ENCODE data around the gene CMPK1.

The CMPK1 gene

GRCh38 chr1:47390843-47391242, 57.3 kb downstream of the CMPK1 start:
- in situ Hi-C loops (cut with MboI; ENCODE audit: low sequenced_read_pairs), result loop anchor here (25.0 kb wide), 1 partner anchor 321 kb away; no protein-coding TSS in a partner anchor

- in situ Hi-C loops (cut with MboI; ENCODE audit: low sequenced_read_pairs), result loop anchor here (25.0 kb wide), 1 partner anchor 319 kb away; no protein-coding TSS in a partner anchor
These were observed 59.6 kb downstream of the CMPK1 start for GRCh38 chr1:47393141-47393540.

- in situ Hi-C loops (cut with MboI; ENCODE audit: low sequenced_read_pairs), result loop anchor here (25.0 kb wide), 1 partner anchor 317 kb away; no protein-coding TSS in a partner anchor
These were observed 61.8 kb downstream of the CMPK1 start for GRCh38 chr1:47395433-47395832.

- in situ Hi-C loops (cut with MboI; ENCODE audit: low sequenced_read_pairs), result loop anchor here (25.0 kb wide), 1 partner anchor 316 kb away; no protein-coding TSS in a partner anchor
These were observed 63.1 kb downstream of the CMPK1 start for GRCh38 chr1:47396671-47397196.

GRCh38 chr1:47399138-47399845, 65.7 kb downstream of the CMPK1 start:
- in situ Hi-C loops (cut with MboI; ENCODE audit: low sequenced_read_pairs), result loop anchor here (25.0 kb wide), 1 partner anchor 313 kb away; no protein-coding TSS in a partner anchor

- in situ Hi-C loops (cut with MboI; ENCODE audit: low sequenced_read_pairs), result loop anchor here (25.0 kb wide), 1 partner anchor 312 kb away; no protein-coding TSS in a partner anchor
These were observed 66.2 kb downstream of the CMPK1 start for GRCh38 chr1:47399846-47400155.

- in situ Hi-C loops (cut with MboI; ENCODE audit: low sequenced_read_pairs), result no loop called here
These were observed 68.2 kb downstream of the CMPK1 start for GRCh38 chr1:47401761-47402160.

- in situ Hi-C loops (cut with MboI; ENCODE audit: low sequenced_read_pairs), result no loop called here
These were observed 69.0 kb downstream of the CMPK1 start for GRCh38 chr1:47402591-47402990.

GRCh38 chr1:47403321-47403910, 69.8 kb downstream of the CMPK1 start:
- in situ Hi-C loops (cut with MboI; ENCODE audit: low sequenced_read_pairs), result no loop called here

GRCh38 chr1:47405697-47406096, 72.1 kb downstream of the CMPK1 start:
- in situ Hi-C loops (cut with MboI; ENCODE audit: low sequenced_read_pairs), result no loop called here

GRCh38 chr1:47406966-47407365, 73.4 kb downstream of the CMPK1 start:
- in situ Hi-C loops (cut with MboI; ENCODE audit: low sequenced_read_pairs), result no loop called here

GRCh38 chr1:47407481-47407880, 73.9 kb downstream of the CMPK1 start:
- in situ Hi-C loops (cut with MboI; ENCODE audit: low sequenced_read_pairs), result no loop called here

GRCh38 chr1:47409311-47410067, 75.9 kb downstream of the CMPK1 start:
- in situ Hi-C loops (cut with MboI; ENCODE audit: low sequenced_read_pairs), result no loop called here

- in situ Hi-C loops (cut with MboI; ENCODE audit: low sequenced_read_pairs), result no loop called here
These were observed 76.5 kb downstream of the CMPK1 start for GRCh38 chr1:47410068-47410455.

- in situ Hi-C loops (cut with MboI; ENCODE audit: low sequenced_read_pairs), result no loop called here
These were observed 77.8 kb downstream of the CMPK1 start for GRCh38 chr1:47411436-47411835.

- in situ Hi-C loops (cut with MboI; ENCODE audit: low sequenced_read_pairs), result no loop called here
These were observed 78.8 kb downstream of the CMPK1 start for GRCh38 chr1:47412437-47412836.

GRCh38 chr1:47415728-47416318, 82.2 kb downstream of the CMPK1 start, which contains the start of gene FOXE3:
FOXE3 (plus strand) TSS chr1:47416285; CDS start chr1:47416316, 31 bp downstream.
- in situ Hi-C loops (cut with MboI; ENCODE audit: low sequenced_read_pairs), result no loop called here

- in situ Hi-C loops (cut with MboI; ENCODE audit: low sequenced_read_pairs), result no loop called here
These were observed 83.0 kb downstream of the CMPK1 start for GRCh38 chr1:47416319-47417169.

GRCh38 chr1:47417170-47418044, 83.8 kb downstream of the CMPK1 start:
- in situ Hi-C loops (cut with MboI; ENCODE audit: low sequenced_read_pairs), result no loop called here
